IPS DF 4.7 (cell line): ENCODE data around the gene STK32B.
"Not testable (repeated sequence)": the region's sequence is repeated elsewhere in the genome, so short reads cannot be mapped to it uniquely, and the experiment has no call there.

Experiments used
- DNase-seq: peaks from one replicate; pipeline ENCODE4 v3.0.0-alpha.2; 2013; ENCODE audit warnings: low spot score; ENCODE audit errors: extremely low read depth

The STK32B gene

GRCh38 chr4:5203309-5203992 lies 152.2 kb downstream of the STK32B start:
- DNase-seq, result no peak

- no peak for DNase-seq
Measured at GRCh38 chr4:5203993-5204310, 152.7 kb downstream of the STK32B start.

GRCh38 chr4:5204781-5205180 lies 153.5 kb downstream of the STK32B start:
- DNase-seq, result no peak

GRCh38 chr4:5206016-5206790 lies 154.9 kb downstream of the STK32B start:
- no peak for DNase-seq

- DNase-seq, result no peak
Measured at GRCh38 chr4:5209862-5210261, 158.6 kb downstream of the STK32B start.

GRCh38 chr4:5211282-5211839 lies 160.1 kb downstream of the STK32B start:
- DNase-seq, result no peak

- DNase-seq, result no peak
Measured at GRCh38 chr4:5212255-5213013, 161.2 kb downstream of the STK32B start.

- DNase-seq, result no peak
Measured at GRCh38 chr4:5213087-5213595, 161.9 kb downstream of the STK32B start.

- no peak for DNase-seq
Measured at GRCh38 chr4:5215321-5215720, 164.0 kb downstream of the STK32B start.

- no peak for DNase-seq
Measured at GRCh38 chr4:5217421-5217820, 166.1 kb downstream of the STK32B start.

GRCh38 chr4:5218376-5219069 lies 167.2 kb downstream of the STK32B start:
- DNase-seq, result no peak

- no peak for DNase-seq
Measured at GRCh38 chr4:5220028-5220427, 168.7 kb downstream of the STK32B start.

GRCh38 chr4:5222047-5222446 lies 170.8 kb downstream of the STK32B start:
- no peak for DNase-seq

GRCh38 chr4:5222951-5223350 lies 171.7 kb downstream of the STK32B start:
- no peak for DNase-seq

GRCh38 chr4:5224340-5224739 lies 173.1 kb downstream of the STK32B start:
- DNase-seq, result no peak

- DNase-seq, result no peak
Measured at GRCh38 chr4:5232549-5232948, 181.3 kb downstream of the STK32B start.

- no peak for DNase-seq
Measured at GRCh38 chr4:5237086-5237660, 185.9 kb downstream of the STK32B start.

- DNase-seq, result no peak
Measured at GRCh38 chr4:5238173-5238572, 186.9 kb downstream of the STK32B start.

- DNase-seq, result not testable (repeated sequence)
Measured at GRCh38 chr4:5247061-5247460, 195.8 kb downstream of the STK32B start.

GRCh38 chr4:5247735-5248134 lies 196.5 kb downstream of the STK32B start:
- DNase-seq, result no peak

- DNase-seq, result no peak
Measured at GRCh38 chr4:5249727-5250126, 198.4 kb downstream of the STK32B start.
